Stimulated activated naive CD8-positive, alpha-beta T cell treated with anti-CD3 and anti-CD28 coated beads, Interleukin-15, amount 100 ng/mL, for 72 hours (primary cell): ENCODE measurements around the gene GAR1.

Source experiments
- ATAC-seq: fragments of 150-1000 bp; cut with Tn5 transposase; 2 replicates; pipeline ENCODE4 v1.10.0; 2021; ENCODE audit warnings: mild to moderate bottlenecking, moderate library complexity
- DNase-seq, 2 donors: peaks; one replicate each; pipeline ENCODE4 v3.0.0; 2021 to 2022
- H3K27ac Mint-ChIP-seq, 2 donors: one replicate each; pipeline ENCODE4 v1.8.0; 2022; ENCODE audit warnings: mild to moderate bottlenecking in 2 of 2, mixed read lengths in 2 of 2, moderate library complexity in 2 of 2
- H3K27me3 Mint-ChIP-seq: one replicate; pipeline ENCODE4 v1.8.0; 2022; ENCODE audit warnings: mixed read lengths
- H3K4me1 Mint-ChIP-seq: one replicate; pipeline ENCODE4 v1.8.0; 2022; ENCODE audit warnings: mild to moderate bottlenecking, mixed read lengths
- H3K4me3 Mint-ChIP-seq, 2 donors: one replicate each; pipeline ENCODE4 v1.8.0; 2022; ENCODE audit warnings: mild to moderate bottlenecking in 2 of 2, mixed read lengths in 2 of 2, moderate library complexity in 1 of 2
- H3K9me3 Mint-ChIP-seq, 2 donors: one replicate each; pipeline ENCODE4 v1.8.0; 2022; ENCODE audit warnings: mixed read lengths in 2 of 2

Gene GAR1

DNA sequence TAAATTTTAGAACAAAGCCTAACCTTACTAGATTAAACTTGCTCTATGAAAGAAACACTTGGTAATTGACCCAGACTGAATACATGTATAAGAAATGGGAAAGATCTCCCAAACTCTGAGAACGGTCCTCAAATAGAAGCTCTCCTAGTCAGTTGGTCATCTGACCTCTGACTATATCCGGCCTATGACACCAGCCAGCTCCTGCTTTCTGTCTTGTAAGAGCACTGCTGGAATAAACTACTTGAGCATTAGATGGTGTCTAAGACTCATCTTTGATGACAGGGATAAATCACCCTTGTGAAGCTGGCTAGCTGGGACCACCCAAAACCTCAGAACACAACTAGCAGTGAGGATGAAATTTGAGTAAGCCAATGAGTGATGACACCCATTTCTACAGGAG, 56.5 kb downstream of the GAR1 start:
- Mint-ChIP-seq H3K27me3 (no peaks in the 10 kb centered on the region), H3K27ac (no peak overlapping the region), H3K4me3 (no peak overlapping the region), H3K4me1 (no peaks in the 10 kb centered on the region), H3K9me3 (peaks cover 0 to 5% of the 10 kb centered on the region in 2 donors)
- DNase-seq = no peak
- no peak for ATAC-seq

DNA sequence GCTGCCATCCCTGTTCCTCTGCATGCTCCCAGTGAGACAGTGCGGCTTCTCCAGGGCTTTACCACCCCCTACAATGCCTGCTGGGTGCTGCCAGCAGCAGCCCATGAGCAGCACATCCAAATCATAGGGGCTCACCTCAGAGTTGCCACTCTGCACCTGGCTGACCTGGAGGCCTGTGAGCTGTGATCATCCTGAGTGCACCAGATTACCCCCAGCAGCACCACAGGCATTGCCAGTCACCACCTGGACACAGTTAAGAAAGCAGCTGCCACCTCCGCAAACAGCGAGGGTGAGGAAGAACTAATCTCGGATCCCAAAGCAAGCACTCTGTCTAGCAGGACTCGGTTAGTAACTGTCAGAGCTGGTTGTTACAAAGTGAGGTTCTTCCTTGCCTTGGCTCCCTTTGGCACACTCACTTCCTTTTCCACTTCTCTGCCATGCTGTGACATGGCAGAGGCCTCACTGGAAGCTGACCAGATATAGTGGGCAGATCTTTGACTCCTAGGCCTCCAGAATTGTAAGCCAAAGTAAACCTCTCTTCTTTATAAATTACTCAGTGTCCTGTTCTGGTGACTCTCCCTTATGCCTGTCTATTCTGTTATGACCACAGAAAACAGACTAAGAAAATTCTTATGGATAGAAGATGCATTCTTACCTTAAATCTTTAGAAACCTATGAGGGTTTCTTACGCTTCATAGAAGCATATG, 57.5 kb downstream of the GAR1 start:
- Mint-ChIP-seq H3K27ac (no peak overlapping the region), H3K9me3 (peaks cover 0 to 5% of the 10 kb centered on the region in 2 donors), H3K4me3 (no peak overlapping the region), H3K4me1 (no peaks in the 10 kb centered on the region), H3K27me3 (peaks cover 8% of the 10 kb centered on the region)
- DNase-seq = no peak
- no peak for ATAC-seq

DNA sequence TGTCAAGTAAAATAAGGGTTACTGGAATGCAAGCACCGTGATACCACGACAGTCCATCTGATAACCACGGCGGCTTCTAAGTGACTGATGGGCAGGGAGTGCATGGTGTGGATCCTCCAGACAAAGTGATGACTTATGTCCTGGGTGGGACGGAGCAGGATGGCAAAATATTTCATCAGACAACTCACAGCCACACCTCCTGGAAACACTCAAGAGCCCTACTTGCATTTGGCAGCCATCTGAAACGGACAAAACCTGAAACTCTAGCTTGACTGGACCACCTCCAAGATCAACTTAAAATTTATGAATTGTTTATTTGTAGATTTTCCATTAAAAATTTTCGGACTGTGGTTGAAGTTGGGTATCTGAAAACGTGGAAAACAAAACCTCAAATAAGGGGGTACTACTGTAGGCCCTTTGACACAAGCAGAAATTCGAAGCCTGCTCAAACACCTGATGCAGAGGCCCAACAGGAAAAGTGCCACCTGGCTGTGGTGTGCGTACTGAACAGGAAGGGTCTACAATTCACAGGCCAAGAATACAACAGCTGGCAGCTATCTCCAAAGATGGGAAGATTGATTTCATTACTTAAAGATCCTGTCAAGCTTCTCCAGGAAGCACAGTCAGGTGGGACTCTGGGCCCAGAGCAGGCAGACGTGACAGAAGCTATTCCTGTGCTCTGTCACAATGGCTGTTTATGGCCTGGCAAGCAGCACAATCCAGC, 58.4 kb downstream of the GAR1 start:
- Mint-ChIP-seq H3K4me3 (no peak overlapping the region), H3K9me3 (peaks cover 0 to 5% of the 10 kb centered on the region in 2 donors), H3K4me1 (no peaks in the 10 kb centered on the region), H3K27me3 (peaks cover 9% of the 10 kb centered on the region), H3K27ac (no peak overlapping the region)
- DNase-seq (no peak), ATAC-seq (no peak)
